ENCODE measurements around the gene TTLL7. TPM values are rescaled to one million over a fixed set of nuclear protein-coding genes. Genes with fewer than 3 reads are reported as not detected.

TTLL7 gene
- total and polyA plus RNA-seq, 2 experiments from 2014 or later = 3.8 to 7.7 TPM

- H3K27me3 ChIP-seq = no peaks in the 10 kb centered on the region
Measured at GRCh38 chr1:83829106-83829505, 169.8 kb downstream of the TTLL7 start.

GRCh38 chr1:83828456-83828855 lies 170.5 kb downstream of the TTLL7 start:
- Histone ChIP-seq H3K27ac (no peak overlapping the region), H3K4me1 (ENCODE audit: low read depth) (peaks cover under 1% of the 10 kb centered on the region), H3K4me3 (no peak overlapping the region), H3K27me3 (no peaks in the 10 kb centered on the region), H3K9me3 (ENCODE audit: low read depth) (no peaks in the 10 kb centered on the region), H3K36me3 (no peaks in the 10 kb centered on the region)
- DNase-seq (ENCODE audit: low read depth in 1 of 2, low spot score in 1 of 2) = no peak
- no peak for TF ChIP-seq CTCF (IDR thresholded peaks at IDR 0.05; ENCODE audit: low read depth, low read length)

More at GRCh38 chr1:83829106-83829505, 169.8 kb downstream of the TTLL7 start:
- H3K36me3 ChIP-seq = no peaks in the 10 kb centered on the region
- no peak overlapping the region for H3K27ac ChIP-seq
- no peak for DNase-seq (ENCODE audit: low read depth in 1 of 2, low spot score in 1 of 2)
- H3K4me1 ChIP-seq (ENCODE audit: low read depth) = peaks cover 5% of the 10 kb centered on the region
- no peaks in the 10 kb centered on the region for H3K9me3 ChIP-seq (ENCODE audit: low read depth)
- no peak overlapping the region for H3K4me3 ChIP-seq
- no peak for TF ChIP-seq CTCF (IDR thresholded peaks at IDR 0.05; ENCODE audit: low read depth, low read length)

- H3K4me1 ChIP-seq (ENCODE audit: low read depth) = no peaks in the 10 kb centered on the region
- H3K27ac ChIP-seq = no peak overlapping the region
- no peaks in the 10 kb centered on the region for H3K9me3 ChIP-seq (ENCODE audit: low read depth)
- no peak overlapping the region for H3K4me3 ChIP-seq
- no peak for TF ChIP-seq CTCF (IDR thresholded peaks at IDR 0.05; ENCODE audit: low read depth, low read length)
- H3K36me3 ChIP-seq = no peaks in the 10 kb centered on the region
- DNase-seq (ENCODE audit: low read depth in 1 of 2, low spot score in 1 of 2) = no peak
- H3K27me3 ChIP-seq = no peaks in the 10 kb centered on the region
Measured at GRCh38 chr1:83827741-83828140, 171.2 kb downstream of the TTLL7 start.

- H3K36me3 ChIP-seq = no peaks in the 10 kb centered on the region
- no peak overlapping the region for H3K27ac ChIP-seq
- H3K4me1 ChIP-seq (ENCODE audit: low read depth) = no peaks in the 10 kb centered on the region
- DNase-seq (ENCODE audit: low read depth in 1 of 2, low spot score in 1 of 2) = no peak
- no peak for TF ChIP-seq CTCF (IDR thresholded peaks at IDR 0.05; ENCODE audit: low read depth, low read length)
- no peak overlapping the region for H3K4me3 ChIP-seq
- H3K27me3 ChIP-seq = no peaks in the 10 kb centered on the region
- H3K9me3 ChIP-seq (ENCODE audit: low read depth) = no peaks in the 10 kb centered on the region
Measured at GRCh38 chr1:83822208-83822607, 176.7 kb downstream of the TTLL7 start.

GRCh38 chr1:83819436-83819835 lies 179.5 kb downstream of the TTLL7 start:
- Histone ChIP-seq H3K4me3 (no peak overlapping the region), H3K27ac (no peak overlapping the region), H3K9me3 (ENCODE audit: low read depth) (no peaks in the 10 kb centered on the region), H3K27me3 (no peaks in the 10 kb centered on the region), H3K4me1 (ENCODE audit: low read depth) (no peaks in the 10 kb centered on the region), H3K36me3 (no peaks in the 10 kb centered on the region)
- TF ChIP-seq CTCF (IDR thresholded peaks at IDR 0.05; ENCODE audit: low read depth, low read length) = no peak
- DNase-seq (ENCODE audit: low read depth in 1 of 2, low spot score in 1 of 2) = no peak

GRCh38 chr1:83818916-83819315 lies 180.0 kb downstream of the TTLL7 start:
- no peak for TF ChIP-seq CTCF (IDR thresholded peaks at IDR 0.05; ENCODE audit: low read depth, low read length)
- H3K4me3 ChIP-seq = no peak overlapping the region
- peak in 1 of 2 donors; percentile 58 for DNase-seq (ENCODE audit: low read depth in 1 of 2, low spot score in 1 of 2)
- no peaks in the 10 kb centered on the region for H3K36me3 ChIP-seq
- H3K27me3 ChIP-seq = no peaks in the 10 kb centered on the region
- no peaks in the 10 kb centered on the region for H3K9me3 ChIP-seq (ENCODE audit: low read depth)
- H3K27ac ChIP-seq = no peak overlapping the region
- H3K4me1 ChIP-seq (ENCODE audit: low read depth) = no peaks in the 10 kb centered on the region
